Measurements from ENCODE around the gene ASAH2.
"Not testable (repeated sequence)": the region's sequence is repeated elsewhere in the genome, so short reads cannot be mapped to it uniquely, and the experiment has no call there.

Gene ASAH2

GRCh38 chr10:50251394-50251793 is at the start of gene ASAH2:
ASAH2 (minus strand) TSS chr10:50251516; CDS start chr10:50248610, 2,906 bp downstream.
- no peak for DNase-seq

GRCh38 chr10:50299948-50300669 is 48.8 kb upstream of the ASAH2 start:
- DNase-seq = no peak

GRCh38 chr10:50295367-50295766 is 44.1 kb upstream of the ASAH2 start:
- no peak for DNase-seq

- DNase-seq = no peak
Measured at GRCh38 chr10:50294582-50294981, 43.3 kb upstream of the ASAH2 start.

- DNase-seq = peak; percentile 22 to 56 (median 47)
Measured at GRCh38 chr10:50293513-50294313, 42.4 kb upstream of the ASAH2 start.

GRCh38 chr10:50291261-50291850 is 40.0 kb upstream of the ASAH2 start:
- peak in 1 of 3 donors; percentile 11 for DNase-seq

- no peak for DNase-seq
Measured at GRCh38 chr10:50289196-50289595, 37.9 kb upstream of the ASAH2 start.

- DNase-seq = no peak
Measured at GRCh38 chr10:50286996-50287803, 35.9 kb upstream of the ASAH2 start.

GRCh38 chr10:50286517-50286916 is 35.2 kb upstream of the ASAH2 start:
- peak; percentile 13 to 35 (median 30) for DNase-seq

- DNase-seq = no peak
Measured at GRCh38 chr10:50281967-50282522, 30.7 kb upstream of the ASAH2 start.

- DNase-seq = no peak
Measured at GRCh38 chr10:50281210-50281966, 30.1 kb upstream of the ASAH2 start.

- no peak for DNase-seq
Measured at GRCh38 chr10:50280049-50280841, 28.9 kb upstream of the ASAH2 start.

- DNase-seq = no peak
Measured at GRCh38 chr10:50279489-50279888, 28.2 kb upstream of the ASAH2 start.

GRCh38 chr10:50275650-50276235 is 24.4 kb upstream of the ASAH2 start:
- peak; percentile 54 to 64 (median 63) for DNase-seq

GRCh38 chr10:50272531-50272930 is 21.2 kb upstream of the ASAH2 start:
- no peak for DNase-seq

GRCh38 chr10:50271564-50272250 is 20.4 kb upstream of the ASAH2 start:
- DNase-seq = no peak

- not testable (repeated sequence) for DNase-seq
Measured at GRCh38 chr10:50267877-50268276, 16.6 kb upstream of the ASAH2 start.

GRCh38 chr10:50262625-50263024 is 11.3 kb upstream of the ASAH2 start:
- DNase-seq = not testable (repeated sequence)

GRCh38 chr10:50260791-50261281 is 9.5 kb upstream of the ASAH2 start:
- peak; percentile 80 to 92 (median 92) for DNase-seq

GRCh38 chr10:50254479-50254878 is 3.2 kb upstream of the ASAH2 start:
- DNase-seq = no peak
